K562 (cell line): ENCODE data around the gene TIPARP. TPM values are rescaled to one million over a fixed set of nuclear protein-coding genes. Genes with fewer than 3 reads are reported as not detected.

ENCODE experiments used
- DDX20 ChIP-seq: fragments of 450-650 bp; IDR thresholded peaks from 2 replicates; pipeline ENCODE4 v1.6.1; 2016; ENCODE audit warnings: missing genetic modification characterization, low read depth, mild to moderate bottlenecking, missing compliant biosample characterization, moderate library complexity
- GTF3C2 ChIP-seq: IDR thresholded peaks from 3 replicates; pipeline ENCODE4 v1.6.1; 2011; ENCODE audit warnings: borderline replicate concordance, mild to moderate bottlenecking, moderate library complexity; ENCODE audit not compliant: insufficient read length; ENCODE audit errors: extremely low read depth
- HDAC1 ChIP-seq, 2 experiments: fragments of 450-650 bp; IDR thresholded peaks; 2 replicates each; pipeline ENCODE4 v1.6.1; 2016 to 2017; ENCODE audit warnings: inconsistent platforms in 1 of 2, mild to moderate bottlenecking in 1 of 2, moderate library complexity in 1 of 2
- HEY1 ChIP-seq: fragments of 250-450 bp; sonication (Bioruptor Pico); IDR thresholded peaks from 2 replicates; pipeline ENCODE4 v1.5.0; 2020; ENCODE audit warnings: mild to moderate bottlenecking, moderate library complexity, borderline replicate concordance
- HOMEZ ChIP-seq: fragments of 250-450 bp; sonication (Bioruptor Pico); IDR thresholded peaks from 2 replicates; pipeline ENCODE4 v1.4.0; 2020; ENCODE audit warnings: mild to moderate bottlenecking, moderate library complexity
- ILF3 ChIP-seq: fragments of 450-650 bp; IDR thresholded peaks from 2 replicates; pipeline ENCODE4 v1.6.1; 2018; ENCODE audit warnings: antibody characterized with exemption, mild to moderate bottlenecking, moderate library complexity, borderline replicate concordance
- JUND ChIP-seq, 2 experiments: IDR thresholded peaks; 2 replicates in 1 of 2; 3 replicates in 1 of 2; pipeline ENCODE4 v1.6.1; 2011; ENCODE audit warnings: borderline replicate concordance in 2 of 2, low read depth in 2 of 2, low read length in 2 of 2, improper control_type of control experiment in 1 of 2, missing biosample characterization in 1 of 2, missing genetic modification characterization in 1 of 2, missing genetic modification reagents in 1 of 2
- KDM5B ChIP-seq: fragments of 200-600 bp; sonication (generic); IDR thresholded peaks from 2 replicates; pipeline ENCODE4 v1.6.1; 2012; ENCODE audit warnings: low read depth, mild to moderate bottlenecking, moderate library complexity, low read length, control low read depth, inconsistent platforms; ENCODE audit not compliant: insufficient replicate concordance
- KHSRP ChIP-seq: fragments of 450-650 bp; IDR thresholded peaks from 2 replicates; pipeline ENCODE4 v1.6.1; 2017
- MXD1 ChIP-seq: fragments of 250-450 bp; sonication (Bioruptor Pico); IDR thresholded peaks from 2 replicates; pipeline ENCODE4 v1.8.0; 2021; ENCODE audit warnings: borderline replicate concordance, mild to moderate bottlenecking, moderate library complexity; ENCODE audit not compliant: poor library complexity, severe bottlenecking
- POLR2AphosphoS2 ChIP-seq: IDR thresholded peaks from 2 replicates; pipeline ENCODE4 v1.6.1; 2012; ENCODE audit warnings: low read length, improper control_type of control experiment
- RBM34 ChIP-seq: fragments of 200-400 bp; formaldehyde crosslinking; IDR thresholded peaks from 2 replicates; pipeline ENCODE4 v1.6.1; 2018; ENCODE audit warnings: low read length, borderline replicate concordance; ENCODE audit not compliant: insufficient read depth
- RHOXF2B ChIP-seq: fragments of 250-450 bp; sonication (Bioruptor Pico); conservative IDR thresholded peaks from 2 replicates; pipeline ENCODE4 v1.5.1; 2021
- SP1 ChIP-seq: sonication (generic); formaldehyde crosslinking; IDR thresholded peaks from 2 replicates; pipeline ENCODE4 v1.8.1; 2022; ENCODE audit warnings: mild to moderate bottlenecking, missing genetic modification reagents
- TARDBP ChIP-seq: fragments of 450-650 bp; IDR thresholded peaks from 2 replicates; pipeline ENCODE4 v1.6.1; 2016
- TFAP4 ChIP-seq: sonication (generic); formaldehyde crosslinking; IDR thresholded peaks from 2 replicates; pipeline ENCODE4 v1.8.0; 2022; ENCODE audit warnings: missing genetic modification reagents, mild to moderate bottlenecking, moderate library complexity, borderline replicate concordance
- ZFP36 ChIP-seq: fragments of 150-350 bp; IDR thresholded peaks from 2 replicates; pipeline ENCODE4 v1.6.1; 2018; ENCODE audit warnings: low read length, low read depth; ENCODE audit not compliant: partially characterized antibody
- ZKSCAN3 ChIP-seq: fragments of 250-450 bp; sonication (Bioruptor Pico); IDR thresholded peaks from 2 replicates; pipeline ENCODE4 v1.4.0; 2020
- ZNF184 ChIP-seq: sonication (generic); formaldehyde crosslinking; IDR thresholded peaks from 2 replicates; pipeline ENCODE4 v1.5.0; 2020; ENCODE audit warnings: missing genetic modification reagents
- ZNF717 ChIP-seq: fragments of 250-450 bp; sonication (Bioruptor Pico); IDR thresholded peaks from 2 replicates; pipeline ENCODE4 v1.5.0; 2021
- ZNF780A ChIP-seq: fragments of 250-450 bp; sonication (Bioruptor Pico); IDR thresholded peaks from 2 replicates; pipeline ENCODE4 v1.5.0; 2021; ENCODE audit warnings: mild to moderate bottlenecking
- polyA plus RNA-seq, 8 experiments: library from polyadenylated mRNA; depleted of rRNA in 4 of 8; stranded (reverse) in 5 of 8; unstranded in 3 of 8; fragments of >200 nt; fragmentation: Nextera tagmentation in 2 of 8; fragmentation: Illumina TruSeq in 1 of 8; extraction: Ambion mirVana in 2 of 8; extraction: Trizol in 1 of 8; gene quantifications; 2 replicates each; pipeline versions ENCODE4 v1.2.1 to v1.2.3, GENCODE V29; 2011 to 2014; ENCODE audit warnings: inconsistent platforms in 1 of 8, missing spikeins in 1 of 8
- total RNA-seq, 7 experiments: library from RNA; depleted of rRNA in 6 of 7; stranded (reverse); fragments of >200 nt in 6 of 7; fragmentation: Illumina TruSeq in 2 of 7; extraction: Trizol in 2 of 7; gene quantifications; 2 replicates each; pipeline versions ENCODE4 v1.2.1 to v1.2.3, GENCODE V29; 2011 to 2021; ENCODE audit warnings: low replicate concordance in 1 of 7

The TIPARP gene
- total and polyA plus RNA-seq, 9 of the 15 experiments (the other 6 are each of a cell fraction or from before 2014, with no cell fraction given), result 2.4 to 29.4 (median 15.1) TPM

- TF ChIP-seq HOMEZ (CRISPR knock-in tag) (no peak), TARDBP (no peak), ILF3 (no peak), MXD1 (no peak), ZNF780A (no peak), ZNF184 (no peak), DDX20 (tag) (no peak), KHSRP (no peak), SP1 (CRISPR knock-in tag) (no peak), ZKSCAN3 (no peak), HEY1 (CRISPR knock-in tag) (no peak), POLR2AphosphoS2 (no peak), JUND (IDR thresholded peaks at IDR 0.05; ENCODE audit: borderline replicate concordance, low read depth, low read length) (peak; percentile 65; the same call in 1 of the 2 replicates), JUND (tag; IDR thresholded peaks at IDR 0.05; ENCODE audit: borderline replicate concordance, low read depth, low read length) (peak; percentile 56; the same call in 1 of the 3 replicates), RHOXF2B (CRISPR knock-in tag) (no peak), ZNF717 (CRISPR knock-in tag) (no peak), KDM5B (no peak), GTF3C2 (no peak), RBM34 (no peak), ZFP36 (no peak), HDAC1 (IDR thresholded peaks at IDR 0.05) (no peak), TFAP4 (CRISPR knock-in tag) (no peak)
These were observed 17.5 kb downstream of the TIPARP start (continued) for GRCh38 chr3:156691920-156692319.
